HS-5 (cell line): Measurements from ENCODE around the gene TRABD.
"Not testable (repeated sequence)": the region's sequence is repeated elsewhere in the genome, so short reads cannot be mapped to it uniquely, and the experiment has no call there.

ENCODE experiments used
- DNase-seq: peaks from one replicate; pipeline ENCODE4 v3.0.0-alpha.2; 2012; ENCODE audit warnings: low read depth

Gene TRABD

DNA sequence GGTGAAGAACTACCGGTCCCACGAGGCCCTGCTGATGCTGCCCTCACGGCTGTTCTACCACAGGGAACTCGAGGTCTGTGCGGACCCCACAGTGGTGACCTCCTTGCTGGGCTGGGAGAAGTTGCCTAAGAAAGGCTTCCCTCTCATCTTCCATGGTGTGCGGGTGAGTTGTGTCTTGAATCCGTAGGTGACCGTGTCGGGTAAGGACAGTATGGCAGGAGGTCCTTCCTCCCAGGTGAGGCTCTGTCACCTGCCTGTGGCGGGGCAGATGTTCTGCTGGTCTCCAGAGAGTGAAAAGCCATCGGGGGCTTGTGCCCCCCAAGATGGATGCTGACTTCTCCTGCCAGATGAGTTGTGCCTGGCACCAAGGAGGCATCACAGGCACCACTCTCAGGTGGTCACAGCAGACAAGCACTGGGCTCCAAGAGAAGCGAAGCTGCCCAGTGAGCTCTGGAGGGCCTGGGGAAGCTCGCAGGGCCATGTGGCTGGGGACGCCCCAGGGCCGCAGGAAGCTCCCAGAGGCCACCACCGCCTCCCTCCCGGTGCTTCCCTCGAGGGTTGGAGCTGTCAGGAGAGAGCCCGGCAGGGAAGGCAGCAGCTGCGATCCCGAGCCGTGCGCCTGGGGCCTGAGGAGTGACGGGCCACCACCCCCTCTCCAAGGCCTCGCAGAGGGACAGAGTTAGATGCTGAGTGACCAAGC is 32.5 kb upstream of the TRABD start:
- no peak for DNase-seq

GRCh38 chr22:50153756-50154140 is 32.0 kb upstream of the TRABD start:
- no peak for DNase-seq

GRCh38 chr22:50157709-50158375 is 27.9 kb upstream of the TRABD start:
- DNase-seq, result no peak

GRCh38 chr22:50160947-50161346 is 24.8 kb upstream of the TRABD start:
- DNase-seq, result no peak

DNA sequence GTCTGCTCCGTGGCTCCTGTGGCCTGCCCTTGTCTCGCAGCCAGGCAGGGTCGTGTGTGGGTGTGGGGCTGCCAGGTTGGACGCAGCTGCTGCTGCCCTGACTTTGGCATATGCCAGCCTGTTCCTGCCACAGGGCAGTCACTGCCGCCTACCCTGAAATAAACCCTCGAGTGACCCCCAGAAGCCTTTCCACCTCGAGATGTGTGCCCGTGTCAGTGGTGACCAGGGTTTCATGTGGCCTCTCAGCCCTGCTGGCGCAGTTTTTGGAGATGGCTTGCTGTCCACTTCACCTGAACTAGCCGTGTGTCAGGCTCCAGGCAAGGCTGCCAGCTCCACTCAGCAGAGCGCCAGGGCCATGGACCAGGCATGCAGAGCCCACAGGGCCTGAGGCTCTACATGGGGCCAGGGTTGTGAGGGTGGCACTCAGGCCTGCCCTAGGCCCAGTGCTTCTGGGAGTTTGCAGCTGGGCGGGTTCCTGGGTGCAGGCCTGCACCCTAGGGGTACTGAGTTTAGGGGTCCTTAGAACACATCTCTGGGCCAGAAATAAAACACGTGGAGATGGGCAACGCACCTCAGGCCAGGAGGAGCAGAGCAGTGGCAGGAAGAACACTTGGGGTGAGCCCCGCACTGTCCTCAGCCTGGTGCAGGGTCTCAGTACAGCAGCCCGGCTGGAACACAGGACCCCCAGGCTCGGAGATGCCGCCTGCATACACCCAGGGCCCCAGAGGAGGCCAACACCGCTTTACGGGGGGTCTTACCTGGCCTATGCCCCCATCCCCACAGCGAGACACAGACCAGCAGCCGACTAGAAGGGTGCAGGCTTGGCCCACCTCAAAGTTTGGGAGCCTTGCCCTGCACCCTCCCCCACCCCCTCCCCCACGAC is 24.0 kb upstream of the TRABD start:
- DNase-seq, result no peak

DNA sequence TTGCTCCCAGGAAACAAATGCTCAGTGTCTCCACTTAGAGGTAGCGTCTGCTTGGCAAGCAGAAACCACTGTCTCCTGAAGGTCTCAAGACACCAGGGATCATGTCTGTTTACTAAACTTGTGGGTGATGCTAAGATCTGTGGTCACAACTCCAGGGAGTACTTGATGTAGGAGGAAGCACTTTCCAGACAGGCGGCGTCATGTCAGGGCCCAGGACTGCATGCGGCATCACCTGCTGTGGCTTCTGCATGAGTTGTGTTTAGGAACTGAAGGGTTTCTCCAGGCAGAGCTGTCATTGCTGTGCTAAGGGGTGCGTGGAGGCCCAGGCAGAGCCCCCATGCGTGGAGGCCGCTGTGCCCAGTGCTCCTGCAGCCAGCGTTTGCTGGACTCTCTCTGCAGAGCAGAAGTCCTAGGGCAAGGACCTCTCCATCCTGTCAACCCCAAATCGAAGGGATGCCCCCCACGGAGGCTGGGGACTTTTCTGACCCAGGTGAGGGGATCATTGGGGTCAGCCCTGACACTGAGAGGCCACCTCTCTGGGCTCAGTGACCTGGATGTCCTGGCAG is 23.2 kb upstream of the TRABD start:
- DNase-seq, result no peak

DNA sequence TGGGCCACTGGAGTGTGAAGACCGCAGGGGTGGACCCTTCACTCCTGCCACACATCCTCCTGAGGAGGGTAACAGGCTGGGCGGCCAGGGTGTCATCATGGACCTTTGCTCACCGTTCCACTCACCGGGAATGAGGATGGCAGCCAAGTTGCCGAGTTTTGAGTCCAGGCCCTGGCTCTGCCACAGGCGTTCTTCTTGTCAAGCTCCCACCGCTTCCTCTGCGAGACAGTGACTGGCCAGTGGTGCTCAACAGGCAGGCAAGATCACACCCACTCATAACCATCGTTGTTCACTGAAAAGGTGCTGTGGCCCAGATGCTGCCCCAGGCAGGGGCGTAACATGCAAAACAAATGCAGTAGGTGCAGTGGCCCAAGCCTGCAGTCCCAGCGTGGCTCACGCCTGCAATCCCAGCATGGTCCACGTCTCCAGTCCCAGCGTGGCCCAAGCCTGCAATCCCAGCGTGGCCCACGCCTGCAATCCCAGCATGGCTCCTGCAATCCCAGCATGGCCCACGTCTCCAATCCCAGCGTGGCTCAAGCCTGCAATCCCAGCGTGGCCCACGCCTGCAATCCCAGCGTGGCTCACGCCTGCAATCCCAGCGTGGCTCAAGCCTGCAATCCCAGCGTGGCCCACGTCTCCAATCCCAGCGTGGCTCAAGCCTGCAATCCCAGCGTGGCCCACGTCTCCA is 20.1 kb upstream of the TRABD start:
- DNase-seq, result no peak

- no peak for DNase-seq
These were observed 17.8 kb upstream of the TRABD start for GRCh38 chr22:50167689-50168489.

GRCh38 chr22:50168490-50169180 is 17.1 kb upstream of the TRABD start:
- DNase-seq, result not testable (repeated sequence)

DNA sequence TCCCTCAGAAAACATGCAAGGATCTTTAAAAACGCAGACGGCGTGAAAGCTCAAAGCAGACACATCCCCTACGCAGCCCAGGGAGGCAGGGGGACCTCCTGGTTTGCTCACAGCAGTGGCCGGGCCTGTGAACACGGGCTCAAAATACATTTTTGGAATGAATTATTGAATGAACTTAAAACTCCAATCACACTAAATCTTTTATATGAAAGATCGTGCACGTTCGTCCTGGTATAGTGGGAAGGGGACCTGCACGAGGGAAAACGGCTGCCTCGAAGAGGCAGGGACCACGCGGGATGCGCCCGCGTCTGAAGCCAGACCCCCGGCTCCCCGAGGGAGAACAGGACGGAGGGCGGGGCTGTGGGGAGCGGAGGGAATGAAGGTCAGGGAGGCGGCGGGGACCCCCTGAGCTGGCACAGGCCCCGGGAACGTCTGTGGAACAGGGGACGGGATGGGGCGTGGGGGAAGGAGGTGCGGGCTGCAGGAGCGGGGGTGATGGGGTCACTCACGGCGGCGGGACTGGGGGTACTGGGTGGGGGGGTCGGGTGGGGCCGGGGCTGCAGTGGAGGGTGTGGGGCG is 16.4 kb upstream of the TRABD start:
- DNase-seq, result no peak

- no peak for DNase-seq
These were observed 15.9 kb upstream of the TRABD start for GRCh38 chr22:50169774-50170341.

GRCh38 chr22:50170453-50171318 is 15.0 kb upstream of the TRABD start, which contains the start of gene PANX2:
PANX2 (plus strand) TSS chr22:50170731; CDS start chr22:50170731, 0 bp downstream.
- DNase-seq, result no peak

- DNase-seq, result no peak
These were observed 14.3 kb upstream of the TRABD start for GRCh38 chr22:50171319-50171964.

GRCh38 chr22:50171965-50172421 is 13.7 kb upstream of the TRABD start:
- DNase-seq, result no peak

GRCh38 chr22:50173311-50173982 is 12.3 kb upstream of the TRABD start:
- no peak for DNase-seq

- no peak for DNase-seq
These were observed 11.7 kb upstream of the TRABD start for GRCh38 chr22:50173983-50174355.

- no peak for DNase-seq
These were observed 11.1 kb upstream of the TRABD start for GRCh38 chr22:50174382-50175190.
